ENCODE measurements around the gene ST8SIA2. TPM values are rescaled to one million over a fixed set of nuclear protein-coding genes. Genes with fewer than 3 reads are reported as not detected.

ST8SIA2 gene
- total RNA-seq, 4 donors from 2014 or later = not detected

- WGBS, 2 donors (ENCODE audit: low coverage in 1 of 2) = 43 to 72% methylated on average over 1 to 2 of the region's 2 CpGs
- no peaks in the 10 kb centered on the region for H3K4me1 ChIP-seq
- H3K36me3 ChIP-seq = no peaks in the 10 kb centered on the region
- TF ChIP-seq POLR2A (IDR thresholded peaks at IDR 0.05) (no peak), CTCF (IDR thresholded peaks at IDR 0.05) (no peak), EP300 (IDR thresholded peaks at IDR 0.05) (no peak), POLR2AphosphoS5 (IDR thresholded peaks at IDR 0.05) (no peak)
- H3K9me3 ChIP-seq = no peaks in the 10 kb centered on the region
- H3K4me3 ChIP-seq = no peak overlapping the region
- peaks cover 14% of the 10 kb centered on the region for H3K27me3 ChIP-seq
- H3K27ac ChIP-seq = no peak overlapping the region
- ATAC-seq = no peak
These were observed 35.8 kb downstream of the ST8SIA2 start for GRCh38 chr15:92429378-92430068.

GRCh38 chr15:92430069-92430440 is 36.4 kb downstream of the ST8SIA2 start:
- Histone ChIP-seq H3K27ac (no peak overlapping the region), H3K4me1 (no peaks in the 10 kb centered on the region), H3K36me3 (no peaks in the 10 kb centered on the region), H3K4me3 (no peak overlapping the region), H3K9me3 (no peaks in the 10 kb centered on the region), H3K27me3 (peaks cover 14% of the 10 kb centered on the region)
- WGBS, 2 donors (ENCODE audit: low coverage in 1 of 2) = 82 to 86% methylated on average over 1 of the region's 1 CpG
- no peak for TF ChIP-seq POLR2A (IDR thresholded peaks at IDR 0.05)
- no peak for TF ChIP-seq CTCF (IDR thresholded peaks at IDR 0.05)
- no peak for TF ChIP-seq EP300 (IDR thresholded peaks at IDR 0.05)
- no peak for TF ChIP-seq POLR2AphosphoS5 (IDR thresholded peaks at IDR 0.05)
- no peak for ATAC-seq

GRCh38 chr15:92435145-92435544 is 41.5 kb downstream of the ST8SIA2 start:
- H3K4me3 ChIP-seq = no peak overlapping the region
- no peaks in the 10 kb centered on the region for H3K9me3 ChIP-seq
- H3K27me3 ChIP-seq = peaks cover 15% of the 10 kb centered on the region
- no peaks in the 10 kb centered on the region for H3K4me1 ChIP-seq
- no peaks in the 10 kb centered on the region for H3K36me3 ChIP-seq
- no peak overlapping the region for H3K27ac ChIP-seq
- no peak for ATAC-seq
- TF ChIP-seq POLR2A (IDR thresholded peaks at IDR 0.05) (no peak), CTCF (IDR thresholded peaks at IDR 0.05) (no peak), POLR2AphosphoS5 (IDR thresholded peaks at IDR 0.05) (no peak), EP300 (IDR thresholded peaks at IDR 0.05) (no peak)
- WGBS, 2 donors (ENCODE audit: low coverage in 1 of 2) = 77 to 82% methylated on average over 3 of the region's 3 CpGs

GRCh38 chr15:92438471-92438870 is 44.8 kb downstream of the ST8SIA2 start:
- Histone ChIP-seq H3K4me1 (no peaks in the 10 kb centered on the region), H3K9me3 (no peaks in the 10 kb centered on the region), H3K36me3 (no peaks in the 10 kb centered on the region), H3K27me3 (peaks cover 15% of the 10 kb centered on the region), H3K27ac (no peak overlapping the region), H3K4me3 (no peak overlapping the region)
- 81% methylated on average over 9 of the region's 12 CpGs; no CpG with 5 or more reads in 1 of the 2 donors for WGBS, 2 donors (ENCODE audit: low coverage in 1 of 2)
- no peak for ATAC-seq
- TF ChIP-seq CTCF (IDR thresholded peaks at IDR 0.05) (no peak), EP300 (IDR thresholded peaks at IDR 0.05) (no peak), POLR2AphosphoS5 (IDR thresholded peaks at IDR 0.05) (no peak), POLR2A (IDR thresholded peaks at IDR 0.05) (no peak)

- Histone ChIP-seq H3K9me3 (no peaks in the 10 kb centered on the region), H3K27me3 (peaks cover 2% of the 10 kb centered on the region), H3K36me3 (no peaks in the 10 kb centered on the region), H3K27ac (no peak overlapping the region), H3K4me3 (no peak overlapping the region), H3K4me1 (no peaks in the 10 kb centered on the region)
- no peak for ATAC-seq
- WGBS, 2 donors (ENCODE audit: low coverage in 1 of 2) = 82 to 87% methylated on average over 3 of the region's 3 CpGs
- no peak for TF ChIP-seq POLR2A (IDR thresholded peaks at IDR 0.05)
- TF ChIP-seq EP300 (IDR thresholded peaks at IDR 0.05) = no peak
- TF ChIP-seq POLR2AphosphoS5 (IDR thresholded peaks at IDR 0.05) = no peak
- TF ChIP-seq CTCF (IDR thresholded peaks at IDR 0.05) = no peak
These were observed 49.7 kb downstream of the ST8SIA2 start for GRCh38 chr15:92443381-92443780.

Measured in gastroesophageal sphincter (tissue), 4 donors.